IMR-90 (cell line): ENCODE data around the gene SYNPR.
"Not testable (repeated sequence)": the region's sequence is repeated elsewhere in the genome, so short reads cannot be mapped to it uniquely, and the experiment has no call there.

Source experiments
- CEBPB ChIP-seq: IDR thresholded peaks from 2 replicates; pipeline ENCODE4 v1.6.1; 2012; ENCODE audit warnings: low read depth, low read length, improper control_type of control experiment
- CHD1 ChIP-seq: IDR thresholded peaks from 2 replicates; pipeline ENCODE4 v1.6.1; 2012; ENCODE audit warnings: low read depth, low read length, improper control_type of control experiment
- POLR2A ChIP-seq: IDR thresholded peaks from 2 replicates; pipeline ENCODE4 v1.6.1; 2012; ENCODE audit warnings: mild to moderate bottlenecking, low read depth, low read length
- TF ChIP-seq, protein P1 (sequence below): conservative IDR thresholded peaks from 2 replicates; pipeline ENCODE4 v1.5.1; 2012; ENCODE audit warnings: mild to moderate bottlenecking, low read depth, low read length, improper control_type of control experiment

DNA sequence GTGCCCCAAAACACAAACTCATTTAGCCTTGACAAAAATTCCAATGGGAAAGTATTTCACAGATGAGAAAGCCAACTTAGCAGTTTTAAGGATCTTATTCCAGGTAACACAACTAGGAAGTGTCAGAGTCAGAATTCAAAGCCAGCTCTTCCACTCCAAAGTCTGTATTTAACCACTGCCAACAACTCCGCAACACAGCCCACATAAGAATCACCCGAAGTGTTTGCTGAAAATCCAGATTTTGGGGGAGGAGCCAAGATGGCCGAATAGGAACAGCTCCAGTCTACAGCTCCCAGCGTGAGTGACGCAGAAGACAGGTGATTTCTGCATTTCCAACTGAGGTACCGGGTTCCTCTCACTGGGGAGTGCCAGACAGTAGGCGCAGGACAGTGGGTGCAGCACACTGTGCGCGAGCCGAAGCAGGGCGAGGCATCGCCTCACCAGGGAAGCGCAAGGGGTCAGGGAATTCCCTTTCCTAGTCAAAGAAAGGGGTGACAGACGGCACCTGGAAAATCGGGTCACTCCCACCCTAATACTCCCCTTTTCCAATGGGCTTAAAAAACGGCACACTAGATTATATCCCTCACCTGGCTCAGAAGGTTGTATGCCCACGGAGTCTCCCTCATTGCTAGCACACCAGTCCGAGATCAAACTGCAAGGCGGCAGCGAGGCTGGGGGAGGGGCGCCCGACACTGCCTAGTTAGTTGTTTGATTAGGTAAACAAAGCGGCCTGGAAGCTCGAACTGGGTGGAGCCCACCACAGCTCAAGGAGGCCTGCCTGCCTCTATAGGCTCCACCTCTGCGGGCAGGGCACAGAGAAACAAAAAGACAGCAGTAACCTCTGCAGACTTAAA lies 367.0 kb downstream of the SYNPR start:
- TF ChIP-seq, protein P1, sequence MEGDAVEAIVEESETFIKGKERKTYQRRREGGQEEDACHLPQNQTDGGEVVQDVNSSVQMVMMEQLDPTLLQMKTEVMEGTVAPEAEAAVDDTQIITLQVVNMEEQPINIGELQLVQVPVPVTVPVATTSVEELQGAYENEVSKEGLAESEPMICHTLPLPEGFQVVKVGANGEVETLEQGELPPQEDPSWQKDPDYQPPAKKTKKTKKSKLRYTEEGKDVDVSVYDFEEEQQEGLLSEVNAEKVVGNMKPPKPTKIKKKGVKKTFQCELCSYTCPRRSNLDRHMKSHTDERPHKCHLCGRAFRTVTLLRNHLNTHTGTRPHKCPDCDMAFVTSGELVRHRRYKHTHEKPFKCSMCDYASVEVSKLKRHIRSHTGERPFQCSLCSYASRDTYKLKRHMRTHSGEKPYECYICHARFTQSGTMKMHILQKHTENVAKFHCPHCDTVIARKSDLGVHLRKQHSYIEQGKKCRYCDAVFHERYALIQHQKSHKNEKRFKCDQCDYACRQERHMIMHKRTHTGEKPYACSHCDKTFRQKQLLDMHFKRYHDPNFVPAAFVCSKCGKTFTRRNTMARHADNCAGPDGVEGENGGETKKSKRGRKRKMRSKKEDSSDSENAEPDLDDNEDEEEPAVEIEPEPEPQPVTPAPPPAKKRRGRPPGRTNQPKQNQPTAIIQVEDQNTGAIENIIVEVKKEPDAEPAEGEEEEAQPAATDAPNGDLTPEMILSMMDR = not testable (repeated sequence)
- not testable (repeated sequence) for TF ChIP-seq POLR2A, CHD1, CEBPB
